Stimulated activated CD8-positive, alpha-beta memory T cell treated with anti-CD3 and anti-CD28 coated beads, Interleukin-15, amount 100 ng/mL, for 48 hours (primary cell): ENCODE measurements around the gene SIX2.

Experiments
- DNase-seq, 2 donors: peaks; one replicate each; pipeline ENCODE4 v3.0.0-alpha.2; 2020; ENCODE audit warnings: low read depth in 2 of 2

Gene SIX2

GRCh38 chr2:45020439-45020838 is 11.2 kb upstream of the SIX2 start:
- no peak for DNase-seq

DNA sequence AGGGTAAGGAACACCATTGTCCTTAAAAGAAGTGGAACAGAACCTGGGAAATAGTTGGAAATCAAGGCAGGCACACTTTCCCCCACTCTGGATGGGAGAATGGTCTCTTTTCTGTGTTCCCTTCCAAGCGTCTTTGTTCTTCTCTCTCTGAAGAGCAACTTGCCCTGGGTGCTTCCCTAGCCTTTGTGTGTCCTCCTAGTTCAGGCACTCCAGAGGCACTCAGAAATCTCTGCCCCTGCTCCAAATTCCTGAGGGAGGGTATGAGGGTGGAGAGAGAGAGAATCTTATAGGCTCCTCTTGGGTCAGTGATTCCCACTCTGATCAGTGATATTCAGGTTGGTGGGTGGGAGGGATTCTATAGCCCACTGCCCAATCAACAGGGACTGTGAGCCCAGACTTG is 8.8 kb upstream of the SIX2 start:
- no peak for DNase-seq

- no peak for DNase-seq
These were observed 5.6 kb upstream of the SIX2 start for GRCh38 chr2:45014831-45015230.

DNA sequence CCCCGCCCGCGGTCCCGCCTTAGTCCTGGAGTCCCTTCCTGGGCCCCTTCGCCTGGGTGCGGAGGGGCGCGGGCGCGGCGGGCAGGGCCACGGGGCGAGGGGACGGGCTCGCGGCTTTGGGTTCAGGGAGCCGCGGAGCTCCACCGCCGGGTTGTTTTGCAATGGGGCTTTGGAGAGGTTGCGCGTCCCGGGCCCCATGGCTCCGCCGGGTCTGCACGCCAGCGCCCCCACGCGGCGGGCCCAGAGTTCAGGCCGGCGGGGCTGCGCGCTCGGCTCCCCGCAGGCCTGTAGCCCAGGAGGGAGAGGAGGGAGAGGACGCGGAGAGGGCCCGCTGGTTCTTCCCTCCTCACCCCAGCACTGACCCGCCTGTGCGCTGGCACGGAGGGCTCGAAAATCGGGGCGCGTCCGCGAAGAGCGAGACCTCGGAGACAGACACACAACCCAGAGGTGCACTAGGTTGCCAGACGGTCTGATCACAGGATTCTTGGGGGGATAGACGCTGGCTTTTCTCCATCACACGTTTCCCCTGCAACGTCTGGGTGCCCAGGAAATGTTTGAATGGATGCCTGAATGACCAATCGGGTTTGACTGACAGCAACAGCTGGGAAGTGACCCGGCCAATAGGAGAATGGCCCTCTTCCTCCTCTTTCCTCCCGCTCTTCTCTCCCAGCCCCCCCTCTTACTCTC is 4.9 kb upstream of the SIX2 start:
- DNase-seq, result peak in 1 of 2 donors; percentile 19

- no peak for DNase-seq
These were observed 4.2 kb upstream of the SIX2 start for GRCh38 chr2:45013229-45014015.

DNA sequence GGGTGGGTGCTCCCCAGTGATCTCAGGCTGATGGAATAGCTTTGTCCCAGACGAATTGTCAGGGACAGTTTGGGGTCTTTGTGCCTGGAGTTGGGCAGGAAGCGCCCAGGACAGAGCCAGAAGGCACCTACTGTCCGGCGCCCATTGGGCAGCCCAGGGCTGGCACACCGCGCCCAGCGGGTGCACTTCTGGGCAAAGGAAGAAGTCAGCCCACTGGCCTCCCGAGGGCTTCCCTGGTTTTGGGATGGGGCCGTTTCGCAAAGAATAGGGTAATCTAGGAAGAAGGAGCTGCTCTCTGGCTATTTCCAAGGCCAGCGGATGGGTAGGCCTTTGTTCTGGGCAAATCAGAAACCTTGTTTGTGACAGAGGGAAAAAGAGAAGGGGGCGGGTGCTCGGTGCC is 3.5 kb upstream of the SIX2 start:
- DNase-seq, result no peak

- DNase-seq, result no peak
These were observed 2.7 kb upstream of the SIX2 start for GRCh38 chr2:45011621-45012602.

DNA sequence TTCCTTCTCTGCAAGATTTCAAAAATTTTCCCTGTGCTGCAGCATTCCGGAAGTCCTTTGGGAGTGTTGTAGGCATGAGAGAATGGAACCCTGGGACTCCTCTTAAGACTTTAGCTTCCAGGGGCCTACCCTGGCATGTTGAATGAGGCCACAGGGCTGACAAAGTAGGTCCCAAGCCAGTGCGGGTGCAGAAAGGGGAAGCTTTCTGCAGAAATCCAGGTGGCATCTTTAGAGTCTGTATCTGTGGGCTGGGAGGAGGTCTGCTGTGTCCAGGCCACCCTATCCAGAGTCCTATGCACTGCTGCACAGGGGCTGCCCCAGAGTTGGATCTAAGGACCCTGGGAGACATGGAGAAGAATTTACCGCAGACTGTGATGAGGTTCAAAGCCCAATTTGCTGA is 1.9 kb upstream of the SIX2 start:
- no peak for DNase-seq

- DNase-seq, result no peak
These were observed 1.4 kb upstream of the SIX2 start for GRCh38 chr2:45010702-45011012.

GRCh38 chr2:45009928-45010701 is 863 bp upstream of the SIX2 start:
- DNase-seq, result no peak

DNA sequence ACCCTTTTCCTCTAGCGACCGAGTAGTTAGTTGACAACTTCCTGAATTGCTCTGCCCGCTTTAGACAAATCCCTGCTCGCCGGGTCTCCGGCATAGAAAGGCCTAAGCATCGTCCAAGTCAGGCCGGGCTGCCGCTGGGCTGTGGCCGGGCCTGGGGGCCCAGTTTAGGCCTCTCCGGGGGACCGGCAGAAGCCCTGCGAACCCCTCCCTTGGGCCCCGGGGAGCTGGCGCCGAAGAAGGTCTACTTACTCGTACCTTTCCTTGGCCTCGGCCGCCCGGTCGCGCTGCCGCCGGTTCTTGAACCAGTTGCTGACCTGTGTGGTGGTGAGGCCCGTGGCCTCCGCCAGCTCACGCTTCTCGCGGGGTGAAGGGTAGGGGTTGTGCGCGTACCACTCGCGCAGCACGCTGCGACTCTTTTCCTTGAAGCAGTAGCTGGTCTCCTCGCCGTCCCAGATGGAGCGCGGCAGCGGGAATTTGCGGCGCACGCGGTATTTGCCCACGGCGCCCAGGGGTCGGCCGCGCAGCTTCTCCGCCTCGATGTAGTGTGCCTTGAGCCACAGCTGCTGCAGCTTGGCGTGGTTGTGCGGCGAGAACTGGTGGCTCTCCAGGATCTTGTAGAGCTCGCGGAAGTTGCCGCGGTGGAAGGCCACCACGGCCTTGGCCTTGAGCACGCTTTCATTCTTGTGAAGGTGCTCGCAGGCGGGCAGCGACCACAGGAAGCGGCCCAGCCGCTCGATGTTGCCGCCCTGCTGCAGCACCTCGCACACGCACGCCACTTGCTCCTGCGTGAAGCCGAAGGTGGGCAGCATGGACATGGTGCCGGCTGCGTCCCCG is 739 bp downstream of the SIX2 start:
- no peak for DNase-seq

DNA sequence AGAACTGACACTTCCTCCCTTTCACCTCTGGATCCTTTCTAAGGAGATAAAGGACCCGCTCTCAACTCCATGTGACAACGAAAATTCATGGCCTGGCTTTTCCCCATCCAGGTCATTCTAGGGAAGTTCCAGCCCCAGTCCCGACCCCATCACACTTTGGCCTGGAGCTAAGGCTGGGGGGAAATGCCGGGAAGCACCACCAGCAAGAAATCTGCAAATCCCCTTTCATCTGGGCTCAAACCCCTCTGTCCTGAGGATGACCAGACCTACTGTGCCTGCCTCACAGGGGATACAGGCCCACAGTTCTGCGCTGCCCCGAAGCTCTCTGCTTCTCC is 1.3 kb downstream of the SIX2 start:
- DNase-seq, result no peak

- DNase-seq, result no peak
These were observed 2.3 kb downstream of the SIX2 start for GRCh38 chr2:45006942-45007287.

DNA sequence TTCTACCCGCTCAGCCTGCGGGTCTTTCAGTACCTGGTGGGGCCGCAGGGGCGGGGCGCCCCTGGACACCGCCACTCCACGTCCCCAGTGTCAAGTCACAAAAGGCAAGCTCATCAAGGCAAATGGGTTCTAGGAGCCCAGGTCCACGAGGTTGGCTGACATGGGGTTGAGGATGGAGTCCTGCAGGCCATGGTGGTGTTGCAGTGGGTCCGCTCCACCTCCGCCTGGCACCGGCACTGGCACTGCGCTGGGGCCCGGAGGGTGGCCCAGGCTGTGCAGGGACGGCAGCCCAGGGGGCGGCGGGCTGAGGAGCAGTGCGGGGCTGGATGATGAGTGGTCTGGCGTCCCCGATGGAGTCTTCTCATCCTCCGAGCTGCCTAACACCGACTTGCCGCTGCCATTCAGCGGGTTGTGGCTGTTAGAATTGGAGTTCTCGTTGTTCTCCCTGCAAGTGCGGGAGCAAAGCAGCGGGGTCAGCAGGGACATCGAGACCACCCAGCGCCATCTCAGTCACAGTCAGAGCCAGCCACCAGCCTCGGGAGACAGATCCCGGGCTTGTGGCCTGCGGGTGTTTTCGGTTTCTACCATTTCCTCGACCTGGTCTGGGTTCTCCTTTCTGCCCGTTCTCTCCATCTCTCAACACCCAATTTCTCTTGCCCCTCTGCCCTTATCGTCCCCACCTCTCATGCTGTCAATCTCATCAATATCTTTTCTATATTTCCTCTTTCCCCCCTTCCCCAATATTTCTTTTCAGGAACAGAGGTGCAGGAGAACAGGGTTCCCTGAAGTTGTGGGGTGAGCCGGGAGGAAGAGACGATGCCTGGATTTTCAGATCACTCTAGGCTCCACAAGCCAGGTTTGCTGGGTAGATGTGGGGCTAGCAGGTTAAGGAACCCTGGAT is 3.0 kb downstream of the SIX2 start:
- no peak for DNase-seq

- no peak for DNase-seq
These were observed 3.8 kb downstream of the SIX2 start for GRCh38 chr2:45005261-45006002.

- no peak for DNase-seq
These were observed 4.6 kb downstream of the SIX2 start for GRCh38 chr2:45004562-45005191.

DNA sequence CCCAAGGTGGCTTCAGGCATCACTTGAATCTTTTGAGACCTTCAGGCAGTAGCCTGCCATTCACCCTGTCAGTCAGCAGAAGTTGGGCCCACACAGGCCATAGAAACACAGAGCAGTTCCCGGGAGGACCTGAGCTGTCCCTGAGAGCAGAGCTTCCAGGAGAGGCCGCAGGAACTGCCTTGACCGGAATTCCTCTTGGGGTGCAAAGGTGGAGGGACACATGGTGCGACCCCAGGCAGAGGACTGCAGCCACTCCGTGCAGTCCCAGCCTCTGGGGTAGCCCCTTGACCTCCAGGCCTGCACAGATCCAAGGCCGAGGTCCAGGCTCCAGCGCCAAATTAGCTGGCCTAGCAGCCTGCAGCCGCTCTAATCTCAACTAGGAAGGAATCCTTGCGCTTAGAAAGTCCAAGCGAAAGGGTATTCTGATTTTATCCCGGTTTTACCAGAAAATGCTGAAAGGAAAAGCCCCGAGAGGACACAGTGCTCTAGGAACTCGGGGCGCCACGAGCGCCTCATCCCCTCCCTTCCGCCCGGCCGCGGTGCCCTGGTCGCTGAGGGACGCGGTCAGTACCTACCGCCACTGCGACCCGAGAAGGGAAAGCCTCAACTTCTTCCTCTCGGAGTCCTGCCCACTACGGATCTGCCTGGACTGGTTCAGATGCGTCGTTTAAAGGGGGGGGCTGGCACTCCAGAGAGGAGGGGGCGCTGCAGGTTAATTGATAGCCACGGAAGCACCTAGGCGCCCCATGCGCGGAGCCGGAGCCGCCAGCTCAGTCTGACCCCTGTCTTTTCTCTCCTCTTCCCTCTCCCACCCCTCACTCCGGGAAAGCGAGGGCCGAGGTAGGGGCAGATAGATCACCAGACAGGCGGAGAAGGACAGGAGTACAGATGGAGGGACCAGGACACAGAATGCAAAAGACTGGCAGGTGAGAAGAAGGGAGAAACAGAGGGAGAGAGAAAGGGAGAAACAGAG is 5.4 kb downstream of the SIX2 start:
- no peak for DNase-seq

GRCh38 chr2:45002686-45003085 is 6.6 kb downstream of the SIX2 start:
- no peak for DNase-seq
